GM23248 (cell line): ENCODE results near the gene PRRT4. TPM values are rescaled to one million over a fixed set of nuclear protein-coding genes. Genes with fewer than 3 reads are reported as not detected.

Source experiments
- DNase-seq: peaks from one replicate; pipeline ENCODE4 v3.0.0-alpha.2; 2015
- H2AFZ ChIP-seq: fragments of 200-600 bp; sonication (generic); 2 replicates; pipeline ENCODE4 v1.6.1; 2016; ENCODE audit warnings: antibody characterized with exemption
- H3F3A ChIP-seq: fragments of 200-600 bp; sonication (generic); 2 replicates; pipeline ENCODE4 v1.6.1; 2016; ENCODE audit warnings: mild to moderate bottlenecking, antibody characterized with exemption, mixed run types; ENCODE audit not compliant: insufficient read depth
- H3K27ac ChIP-seq: fragments of 200-600 bp; sonication (generic); 2 replicates; pipeline ENCODE4 v1.5.1; 2016; ENCODE audit warnings: mild to moderate bottlenecking
- H3K27me3 ChIP-seq: fragments of 200-600 bp; sonication (generic); replicated peaks from 2 replicates; pipeline ENCODE4 v1.6.1; 2016; ENCODE audit warnings: mild to moderate bottlenecking; ENCODE audit not compliant: insufficient read depth
- H3K36me3 ChIP-seq: fragments of 200-600 bp; sonication (generic); 2 replicates; pipeline ENCODE4 v1.6.1; 2016; ENCODE audit warnings: low read depth, mild to moderate bottlenecking
- H3K4me1 ChIP-seq: fragments of 200-600 bp; sonication (generic); 2 replicates; pipeline ENCODE4 v1.6.1; 2016; ENCODE audit warnings: mild to moderate bottlenecking; ENCODE audit not compliant: insufficient read depth
- H3K4me2 ChIP-seq: fragments of 200-600 bp; sonication (generic); one replicate; pipeline ENCODE4 v1.6.1; 2016; ENCODE audit warnings: mild to moderate bottlenecking; ENCODE audit not compliant: unreplicated experiment
- H3K4me3 ChIP-seq: fragments of 200-600 bp; sonication (generic); 2 replicates; pipeline ENCODE4 v1.5.1; 2016; ENCODE audit warnings: mild to moderate bottlenecking
- H3K79me2 ChIP-seq: fragments of 200-600 bp; sonication (generic); 2 replicates; pipeline ENCODE4 v1.6.1; 2016; ENCODE audit warnings: mild to moderate bottlenecking; ENCODE audit not compliant: insufficient read depth
- H3K9ac ChIP-seq: fragments of 200-600 bp; sonication (generic); 2 replicates; pipeline ENCODE4 v1.6.1; 2016; ENCODE audit warnings: mild to moderate bottlenecking
- H3K9me2 ChIP-seq: fragments of 200-600 bp; sonication (generic); 2 replicates; pipeline ENCODE4 v1.6.1; 2016; ENCODE audit warnings: mixed run types, mild to moderate bottlenecking, moderate library complexity; ENCODE audit not compliant: insufficient read depth
- H3K9me3 ChIP-seq: fragments of 200-600 bp; sonication (generic); one replicate; pipeline ENCODE4 v1.6.1; 2017; ENCODE audit warnings: low read depth
- H4K20me1 ChIP-seq: fragments of 200-600 bp; sonication (generic); 2 replicates; pipeline ENCODE4 v1.6.0; 2016; ENCODE audit not compliant: insufficient read depth
- EZH2 ChIP-seq: fragments of 200-600 bp; sonication (generic); IDR thresholded peaks from 2 replicates; pipeline ENCODE4 v1.6.1; 2018; ENCODE audit warnings: antibody characterized with exemption, mild to moderate bottlenecking; ENCODE audit not compliant: insufficient read depth, poor library complexity, severe bottlenecking
- EZH2phosphoT487 ChIP-seq: fragments of 200-600 bp; sonication (generic); IDR thresholded peaks from 2 replicates; pipeline ENCODE4 v1.6.1; 2018; ENCODE audit warnings: antibody characterized with exemption, moderate library complexity, mild to moderate bottlenecking, low read depth; ENCODE audit not compliant: insufficient read depth
- WGBS, 2 experiments: methylation state at CpG; one replicate each; pipeline ENCODE4 v1.1.6; 2015 to 2017; ENCODE audit warnings: low lambda C conversion rate in 2 of 2, low coverage in 1 of 2; ENCODE audit errors: missing lambda C conversion rate in 2 of 2; 5-methylcytosine and 5-hydroxymethylcytosine counted together
- in situ Hi-C: fragments of 300-500 bp; cut with MboI; formaldehyde crosslinking; loops from 2 replicates; pipeline ENCODE4 v1.15.0; 2020
- polyA plus RNA-seq: library from polyadenylated mRNA; unstranded; fragments of >200 nt; fragmentation: Nextera tagmentation; extraction: Ambion mirVana; gene quantifications from 2 replicates; pipeline ENCODE4 v1.2.1, GENCODE V29; 2016
- total RNA-seq: library from RNA; depleted of rRNA; stranded (reverse); fragments of >200 nt; shearing (Covaris generic); gene quantifications from 2 replicates; pipeline ENCODE4 v1.2.3, GENCODE V29; 2014

The PRRT4 gene
- total and polyA plus RNA-seq, 2 experiments from 2014 or later = not detected

- 36 to 49% methylated on average over 3 of the region's 3 CpGs for WGBS, 2 experiments
- DNase-seq = no peak
- TF ChIP-seq EZH2phosphoT487 (no peak), EZH2 (no peak)
- H3K4me1 ChIP-seq = no peaks in the 10 kb centered on the region
- no peak overlapping the region for H3K4me2 ChIP-seq
- no peak overlapping the region for H2AFZ ChIP-seq
- no peak overlapping the region for H3K9ac ChIP-seq
- no peaks in the 10 kb centered on the region for H3K79me2 ChIP-seq
- H3K36me3 ChIP-seq = no peaks in the 10 kb centered on the region
- 0 out of 2 replicates have a peak, but pooled peaks cover 7% of the 10 kb centered on the region for H3F3A ChIP-seq
- no peaks in the 10 kb centered on the region for H3K27me3 ChIP-seq
- H3K4me3 ChIP-seq = no peak overlapping the region
- H3K9me2 ChIP-seq = no peaks in the 10 kb centered on the region
- no peak overlapping the region for H3K27ac ChIP-seq
- H3K9me3 ChIP-seq = no peaks in the 10 kb centered on the region
- H4K20me1 ChIP-seq = no peaks in the 10 kb centered on the region
- in situ Hi-C loops = no loop called here
Measured at GRCh38 chr7:128388145-128388485, 26.6 kb upstream of the PRRT4 start.

DNA sequence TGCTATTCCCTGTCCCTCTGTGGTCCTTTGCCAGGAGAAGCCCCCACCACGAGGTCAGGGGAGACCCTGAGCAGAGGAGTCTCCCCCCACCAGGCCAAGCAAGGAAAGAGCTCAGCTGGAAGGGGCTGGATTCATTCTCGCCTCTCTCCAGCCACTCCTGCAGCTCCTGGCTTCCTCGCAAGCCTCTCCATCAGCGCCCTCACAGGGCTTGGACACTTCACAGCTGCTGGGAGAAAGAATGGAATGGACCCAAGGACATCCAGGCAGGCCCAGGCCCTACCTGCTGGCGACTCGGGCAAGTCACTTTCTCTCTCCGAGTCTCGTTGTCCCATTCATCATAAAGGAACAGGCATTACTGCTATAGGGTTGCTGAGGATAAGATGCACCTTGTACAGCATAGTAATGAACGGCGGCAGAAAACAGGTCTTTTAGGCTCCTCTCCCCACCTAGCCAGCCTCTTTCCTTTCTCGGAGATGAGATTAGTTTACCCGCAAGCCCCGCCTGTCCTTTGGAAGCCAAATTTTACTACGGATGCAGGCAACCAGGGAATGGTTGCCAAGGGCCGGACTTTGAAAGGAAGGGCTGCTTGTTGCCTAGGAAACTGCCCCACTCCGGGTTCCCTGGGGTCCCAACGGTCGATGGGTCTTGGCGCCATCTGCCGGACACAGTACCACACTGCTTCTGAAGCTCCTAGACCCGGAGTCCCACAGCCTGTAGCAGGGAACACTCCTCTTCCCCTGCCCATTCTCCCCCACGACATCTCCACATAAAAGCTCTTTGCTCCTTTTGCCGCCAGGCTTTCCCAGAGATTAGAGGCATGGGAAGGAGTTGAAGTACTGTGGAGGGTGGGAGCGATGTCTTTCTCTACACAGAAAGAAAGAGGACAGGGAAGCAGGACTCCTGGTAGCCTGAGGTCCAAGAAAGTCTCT, 26.0 kb upstream of the PRRT4 start:
- in situ Hi-C loops = no loop called here
- WGBS, 2 experiments = 20 to 22% methylated on average over 24 of the region's 24 CpGs

DNA sequence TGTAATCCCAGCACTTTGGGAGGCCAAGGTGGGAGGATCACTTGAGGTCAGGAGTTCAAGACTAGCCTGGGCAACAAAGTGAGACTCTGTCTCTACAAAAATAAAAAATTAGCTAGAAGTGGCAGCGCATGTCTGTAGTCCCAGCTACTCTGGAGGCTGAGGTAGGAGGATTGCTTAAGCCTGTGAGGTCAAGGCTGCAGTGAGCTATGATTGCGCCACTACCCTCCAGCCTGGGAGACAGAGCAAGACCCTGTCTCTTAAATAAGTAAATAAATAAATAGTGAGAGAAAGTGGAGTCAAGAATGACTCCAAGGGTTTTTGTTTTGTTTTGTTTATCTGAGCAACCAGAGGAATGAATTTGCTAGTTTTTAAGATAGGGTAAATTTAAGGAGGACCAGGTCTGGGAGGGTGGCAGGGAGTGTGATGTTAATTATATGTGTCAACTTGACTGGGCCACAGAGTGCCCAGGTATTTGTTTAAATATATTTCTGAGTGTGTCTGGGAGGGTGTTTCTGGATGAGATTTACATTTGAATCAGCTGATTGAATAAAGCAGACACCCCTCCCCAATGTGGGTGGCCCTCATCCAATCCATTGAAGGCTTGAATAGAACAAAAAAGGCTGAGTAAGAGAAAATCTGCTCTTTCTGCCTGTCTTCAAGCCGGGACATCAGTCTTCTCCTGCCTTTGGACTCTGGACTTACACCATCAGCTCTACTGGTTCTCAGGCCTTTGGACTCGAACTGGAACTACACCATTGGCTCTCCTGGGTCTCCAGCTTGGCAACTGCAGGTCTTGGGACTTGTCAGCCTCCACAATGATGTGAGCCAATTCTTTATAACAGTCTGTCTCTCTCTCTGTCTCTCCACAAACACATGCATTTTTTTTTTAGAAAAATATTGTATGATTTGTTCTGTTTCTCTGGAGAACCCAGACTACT, 24.8 kb upstream of the PRRT4 start:
- Histone ChIP-seq H3K9me2 (no peaks in the 10 kb centered on the region), H3K79me2 (no peaks in the 10 kb centered on the region), H3K4me3 (no peak overlapping the region), H3K36me3 (no peaks in the 10 kb centered on the region), H3K9me3 (no peaks in the 10 kb centered on the region), H3F3A (0 out of 2 replicates have a peak, but pooled peaks cover 6% of the 10 kb centered on the region), H3K27me3 (no peaks in the 10 kb centered on the region), H4K20me1 (no peaks in the 10 kb centered on the region), H3K4me2 (no peak overlapping the region), H2AFZ (no peak overlapping the region), H3K9ac (no peak overlapping the region), H3K27ac (no peak overlapping the region), H3K4me1 (no peaks in the 10 kb centered on the region)
- 74 to 75% methylated on average over 4 of the region's 4 CpGs for WGBS, 2 experiments
- DNase-seq = no peak
- TF ChIP-seq EZH2 (no peak), EZH2phosphoT487 (no peak)
- in situ Hi-C loops = no loop called here

More for the DNA sequence above, 26.0 kb upstream of the PRRT4 start:
- H3K4me2 ChIP-seq = no peak overlapping the region
- no peaks in the 10 kb centered on the region for H3K36me3 ChIP-seq
- no peaks in the 10 kb centered on the region for H3K9me2 ChIP-seq
- H2AFZ ChIP-seq = no peak overlapping the region
- no peaks in the 10 kb centered on the region for H3K9me3 ChIP-seq
- DNase-seq = peak; percentile 81
- no peak overlapping the region for H3K9ac ChIP-seq
- H3F3A ChIP-seq = 0 out of 2 replicates have a peak, but pooled peaks cover 7% of the 10 kb centered on the region
- H3K4me1 ChIP-seq = no peaks in the 10 kb centered on the region
- no peak overlapping the region for H3K4me3 ChIP-seq
- no peaks in the 10 kb centered on the region for H3K27me3 ChIP-seq
- TF ChIP-seq EZH2phosphoT487 = no peak
- H3K27ac ChIP-seq = no peak overlapping the region
- no peaks in the 10 kb centered on the region for H3K79me2 ChIP-seq
- H4K20me1 ChIP-seq = no peaks in the 10 kb centered on the region

GRCh38 chr7:128384726-128385125, 23.2 kb upstream of the PRRT4 start:
- Histone ChIP-seq H3K79me2 (no peaks in the 10 kb centered on the region), H2AFZ (no peak overlapping the region), H3K36me3 (no peaks in the 10 kb centered on the region), H3K9me3 (no peaks in the 10 kb centered on the region), H3K4me2 (no peak overlapping the region), H3K9ac (no peak overlapping the region), H3K27ac (no peak overlapping the region), H4K20me1 (no peaks in the 10 kb centered on the region), H3K4me1 (no peaks in the 10 kb centered on the region), H3K4me3 (no peak overlapping the region), H3F3A (no peaks in the 10 kb centered on the region), H3K9me2 (no peaks in the 10 kb centered on the region), H3K27me3 (no peaks in the 10 kb centered on the region)
- TF ChIP-seq EZH2 = no peak
- no peak for TF ChIP-seq EZH2phosphoT487
- in situ Hi-C loops = loop anchor here (5.0 kb wide), 1 partner anchor 37 kb away; no protein-coding TSS in a partner anchor
- WGBS, 2 experiments = 68% methylated on average over 7 of the region's 7 CpGs
- no peak for DNase-seq
